Kasumi-1 (cell line): ENCODE results near the gene IGSF8.
A peak's percentile ranks its signal among the peaks of the same experiment; 100 is the strongest.

ENCODE experiments used
- DNase-seq, 2 experiments: peaks; one replicate each; lab custom pipeline; 2025; lab: John Stamatoyannopoulos, UW

IGSF8 gene, protein sequence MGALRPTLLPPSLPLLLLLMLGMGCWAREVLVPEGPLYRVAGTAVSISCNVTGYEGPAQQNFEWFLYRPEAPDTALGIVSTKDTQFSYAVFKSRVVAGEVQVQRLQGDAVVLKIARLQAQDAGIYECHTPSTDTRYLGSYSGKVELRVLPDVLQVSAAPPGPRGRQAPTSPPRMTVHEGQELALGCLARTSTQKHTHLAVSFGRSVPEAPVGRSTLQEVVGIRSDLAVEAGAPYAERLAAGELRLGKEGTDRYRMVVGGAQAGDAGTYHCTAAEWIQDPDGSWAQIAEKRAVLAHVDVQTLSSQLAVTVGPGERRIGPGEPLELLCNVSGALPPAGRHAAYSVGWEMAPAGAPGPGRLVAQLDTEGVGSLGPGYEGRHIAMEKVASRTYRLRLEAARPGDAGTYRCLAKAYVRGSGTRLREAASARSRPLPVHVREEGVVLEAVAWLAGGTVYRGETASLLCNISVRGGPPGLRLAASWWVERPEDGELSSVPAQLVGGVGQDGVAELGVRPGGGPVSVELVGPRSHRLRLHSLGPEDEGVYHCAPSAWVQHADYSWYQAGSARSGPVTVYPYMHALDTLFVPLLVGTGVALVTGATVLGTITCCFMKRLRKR

GRCh38 chr1:160097911-160098851, at the start of gene IGSF8:
IGSF8 (minus strand) TSS chr1:160098619; CDS start chr1:160098472, 147 bp downstream.
- peak; percentile 67 to 80 for DNase-seq

DNA sequence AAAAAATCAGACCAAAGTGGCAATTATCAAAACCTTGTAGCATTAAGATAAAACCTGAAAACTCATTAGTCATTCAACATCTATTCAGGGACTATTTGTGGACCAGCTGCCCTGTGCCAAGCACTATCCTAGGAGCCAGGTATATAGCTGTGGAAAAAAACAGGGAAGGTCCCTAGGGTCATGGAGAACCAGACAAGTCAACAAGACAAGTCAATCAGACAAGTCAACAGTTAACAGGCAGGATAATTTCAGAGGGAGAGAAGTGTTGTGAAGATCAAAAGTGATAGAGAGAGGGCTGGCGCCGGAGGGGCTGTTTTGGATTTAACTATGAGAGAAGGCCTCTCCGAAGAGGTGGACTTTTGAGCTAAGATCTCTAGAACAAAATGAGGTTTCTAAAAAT, 49.7 kb upstream of the IGSF8 start:
- DNase-seq, result no peak

DNA sequence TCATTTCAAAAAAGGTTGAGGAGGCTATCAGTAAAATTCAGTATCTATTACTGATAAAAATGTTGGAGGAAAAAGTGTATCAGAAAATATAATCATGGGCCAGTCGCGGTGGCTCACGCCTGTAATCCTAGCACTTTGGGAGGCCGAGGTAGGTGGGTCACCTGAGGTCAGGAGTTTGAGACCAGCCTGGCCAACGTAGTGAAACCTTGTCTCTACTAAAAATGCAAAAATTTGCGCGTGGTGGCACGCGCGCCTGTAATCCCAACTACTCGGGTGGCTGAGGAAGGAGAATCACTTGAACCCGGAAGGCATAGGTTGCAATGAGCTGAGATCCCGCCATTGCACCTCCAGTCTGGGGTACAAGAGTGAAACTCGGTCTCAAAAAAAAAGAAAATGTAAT, 47.7 kb upstream of the IGSF8 start:
- no peak for DNase-seq

- DNase-seq, result no peak
Observed at GRCh38 chr1:160144921-160145320, 46.5 kb upstream of the IGSF8 start.

DNA sequence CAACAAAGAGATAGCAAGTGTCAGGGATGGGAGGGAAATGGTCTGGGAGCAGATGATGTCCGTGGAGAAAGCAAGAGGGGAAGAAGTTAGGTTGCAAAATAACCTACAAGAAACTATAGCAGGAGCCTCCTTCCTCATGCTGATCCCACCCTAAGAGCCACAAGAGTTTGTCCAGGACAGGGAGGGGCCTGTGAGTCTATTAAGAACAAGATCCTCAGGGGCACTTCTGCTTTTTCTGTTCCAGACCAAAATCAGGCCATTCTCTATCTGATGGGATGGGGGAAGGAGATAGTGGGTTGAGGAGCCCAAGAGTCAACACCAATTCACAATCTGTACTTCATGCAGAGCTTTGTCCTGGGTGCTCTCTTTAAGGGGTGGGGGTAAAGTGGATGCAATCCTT, 45.3 kb upstream of the IGSF8 start:
- DNase-seq, result peak; percentile 82 to 85

DNA sequence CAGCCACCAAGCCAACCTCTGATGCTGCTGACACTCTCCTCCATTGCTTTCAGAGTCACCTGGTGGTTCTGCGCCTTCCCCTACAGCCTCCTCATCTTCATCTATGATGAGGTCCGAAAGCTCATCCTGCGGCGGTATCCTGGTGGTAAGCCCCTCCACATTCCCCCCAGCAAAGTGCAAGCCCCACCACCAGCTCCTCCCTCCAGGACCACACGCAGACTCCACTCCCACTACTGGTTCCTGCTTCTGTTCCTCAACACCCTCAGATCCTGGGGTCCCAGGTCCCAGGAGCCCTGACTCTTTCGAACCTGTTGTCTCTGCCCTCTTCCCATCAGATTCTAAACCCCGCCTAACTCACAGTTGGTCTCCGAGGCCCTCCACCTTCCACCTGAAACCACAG, 41.4 kb upstream of the IGSF8 start:
- no peak for DNase-seq

DNA sequence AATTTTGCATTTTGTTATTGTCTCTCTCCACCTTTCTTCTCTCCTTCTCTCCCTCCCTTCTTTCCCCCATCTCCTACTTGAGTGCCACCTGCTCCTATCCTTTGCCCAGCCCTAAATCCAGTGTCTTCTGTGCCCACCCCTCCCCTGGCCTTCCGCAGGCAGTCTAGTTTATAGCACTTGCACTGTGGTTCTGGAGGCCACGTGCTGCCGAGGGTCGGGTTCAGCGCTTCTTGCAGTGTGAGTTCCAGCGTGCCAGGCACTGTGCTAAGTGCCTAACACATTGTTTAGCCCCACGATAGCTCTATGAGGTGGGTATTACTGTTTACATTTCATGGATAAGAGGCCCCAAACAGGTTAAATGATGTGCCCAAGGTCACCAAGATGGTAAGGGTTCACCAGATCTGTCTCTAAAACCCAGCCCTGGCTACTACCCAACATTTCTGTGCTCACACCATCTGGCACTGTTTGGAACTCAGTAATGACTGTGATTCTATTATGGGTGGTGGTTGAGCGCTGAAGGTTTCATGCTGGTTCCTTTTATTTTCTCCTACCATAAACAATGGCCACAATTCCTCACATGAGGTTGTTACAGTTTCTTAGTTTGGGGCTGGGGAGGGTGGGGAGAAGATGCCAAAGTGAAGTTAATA, 38.9 kb upstream of the IGSF8 start:
- DNase-seq, result no peak

DNA sequence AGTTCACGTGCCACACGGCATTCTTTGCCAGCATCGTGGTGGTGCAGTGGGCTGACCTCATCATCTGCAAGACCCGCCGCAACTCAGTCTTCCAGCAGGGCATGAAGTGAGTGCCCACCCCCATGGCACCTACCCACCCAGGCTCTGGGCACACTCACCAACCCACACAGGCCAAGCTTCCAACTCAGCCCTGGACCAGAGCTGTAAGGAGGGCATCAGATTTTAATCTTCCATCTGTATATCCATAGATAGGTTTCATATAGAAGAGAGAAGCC, 38.4 kb upstream of the IGSF8 start:
- no peak for DNase-seq

DNA sequence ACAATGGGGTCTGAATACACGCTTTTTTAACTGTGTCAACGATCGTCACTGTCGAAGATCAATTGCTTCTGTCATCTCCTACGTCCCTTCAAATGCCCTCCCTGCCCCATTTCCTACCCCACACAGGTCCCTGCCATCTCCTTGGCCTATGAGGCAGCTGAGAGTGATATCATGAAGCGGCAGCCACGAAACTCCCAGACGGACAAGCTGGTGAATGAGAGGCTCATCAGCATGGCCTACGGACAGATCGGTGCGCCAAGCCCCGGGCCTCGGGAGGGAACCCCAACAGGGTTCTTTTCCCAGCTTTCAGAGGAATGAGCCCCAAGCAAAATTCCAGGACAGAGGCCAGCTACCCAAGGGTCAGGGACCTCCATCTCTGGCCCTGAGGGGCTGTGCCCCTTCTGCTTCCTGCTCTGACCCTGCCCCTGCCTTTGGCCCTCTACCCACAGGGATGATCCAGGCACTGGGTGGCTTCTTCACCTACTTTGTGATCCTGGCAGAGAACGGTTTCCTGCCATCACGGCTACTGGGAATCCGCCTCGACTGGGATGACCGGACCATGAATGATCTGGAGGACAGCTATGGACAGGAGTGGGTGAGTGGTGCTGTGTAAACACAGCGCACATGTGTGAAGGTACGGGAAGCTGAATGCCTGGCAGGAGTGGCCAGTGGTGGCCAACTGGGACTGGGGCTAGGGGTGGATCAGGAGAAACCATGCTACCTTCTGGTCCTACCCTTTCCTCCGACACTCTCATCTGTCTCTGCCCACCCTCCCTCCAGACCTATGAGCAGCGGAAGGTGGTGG, 37.9 kb upstream of the IGSF8 start:
- no peak for DNase-seq

DNA sequence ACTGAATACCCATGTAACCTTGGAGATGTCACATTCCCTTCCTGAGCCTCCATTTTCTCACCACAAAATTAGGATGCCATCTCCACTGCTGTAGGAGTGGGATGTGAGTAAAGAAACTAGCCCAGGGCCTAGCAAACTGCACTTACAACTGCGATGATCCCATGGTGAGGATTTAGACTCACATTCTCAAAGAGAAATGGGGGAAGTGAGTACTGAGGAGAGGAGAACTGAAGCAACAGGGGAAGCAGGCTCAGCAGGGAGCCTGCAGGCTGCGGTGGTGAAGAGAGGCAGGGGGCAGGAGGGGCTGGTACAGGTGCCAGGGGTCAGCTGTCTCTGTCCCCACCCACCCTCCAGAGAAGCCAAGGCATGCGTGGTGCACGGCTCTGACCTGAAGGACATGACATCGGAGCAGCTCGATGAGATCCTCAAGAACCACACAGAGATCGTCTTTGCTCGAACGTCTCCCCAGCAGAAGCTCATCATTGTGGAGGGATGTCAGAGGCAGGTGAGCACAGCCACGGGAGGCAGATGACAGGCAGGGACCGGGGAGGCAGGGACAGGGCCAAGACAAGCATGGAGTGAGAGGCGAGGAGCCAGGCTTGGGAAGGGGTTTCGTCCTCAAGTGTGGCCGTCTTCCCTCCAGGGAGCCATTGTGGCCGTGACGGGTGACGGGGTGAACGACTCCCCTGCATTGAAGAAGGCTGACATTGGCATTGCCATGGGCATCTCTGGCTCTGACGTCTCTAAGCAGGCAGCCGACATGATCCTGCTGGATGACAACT, 36.6 kb upstream of the IGSF8 start:
- DNase-seq, result no peak

DNA sequence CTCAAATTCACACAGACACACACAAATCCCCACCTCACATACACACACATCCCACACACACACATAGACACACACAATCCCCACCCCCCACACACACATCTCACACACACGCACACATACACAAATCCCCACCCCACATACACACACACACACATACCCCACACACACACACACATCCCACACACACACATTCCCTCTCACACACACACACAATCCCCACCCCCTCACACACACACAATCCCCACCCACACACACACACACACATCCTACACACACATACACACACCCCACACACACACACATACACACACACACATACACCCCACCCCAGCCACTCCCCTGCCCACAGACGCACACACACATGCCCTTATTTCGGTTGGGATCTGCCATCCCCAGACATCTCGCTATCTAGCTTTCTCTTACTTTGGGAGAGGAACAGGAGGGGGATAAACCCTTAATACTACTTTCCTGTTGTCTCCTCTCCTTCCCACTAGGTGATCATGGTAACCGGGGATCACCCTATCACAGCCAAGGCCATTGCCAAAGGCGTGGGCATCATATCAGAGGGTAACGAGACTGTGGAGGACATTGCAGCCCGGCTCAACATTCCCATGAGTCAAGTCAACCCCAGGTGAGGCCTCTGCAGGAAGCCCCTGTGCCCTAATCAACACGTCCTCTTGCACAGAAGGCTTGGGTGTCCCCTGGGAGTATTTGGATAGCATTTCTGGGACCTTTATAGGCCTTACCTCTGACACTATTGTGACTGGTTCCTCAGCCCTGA, 35.8 kb upstream of the IGSF8 start:
- DNase-seq, result no peak

- DNase-seq, result no peak
Observed at GRCh38 chr1:160131803-160132565, 33.6 kb upstream of the IGSF8 start.

DNA sequence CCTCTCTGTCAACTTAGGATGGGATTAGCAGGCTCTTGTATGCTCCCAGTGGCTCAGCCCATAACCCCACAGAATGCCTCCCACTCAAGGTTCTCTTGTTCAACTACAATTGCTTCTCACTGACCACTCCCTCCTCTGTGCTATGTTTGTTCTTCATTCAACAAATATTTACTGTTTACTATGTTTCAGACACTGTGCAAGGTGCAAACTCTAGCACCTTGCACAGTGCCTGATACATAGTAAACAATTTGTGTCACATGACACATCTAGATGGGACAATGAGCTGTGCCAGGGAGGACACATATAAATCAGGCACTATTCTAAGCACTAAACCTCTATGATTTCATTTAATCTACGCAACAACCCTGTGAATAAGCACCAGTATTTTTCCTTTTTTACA, 32.5 kb upstream of the IGSF8 start:
- DNase-seq, result no peak

DNA sequence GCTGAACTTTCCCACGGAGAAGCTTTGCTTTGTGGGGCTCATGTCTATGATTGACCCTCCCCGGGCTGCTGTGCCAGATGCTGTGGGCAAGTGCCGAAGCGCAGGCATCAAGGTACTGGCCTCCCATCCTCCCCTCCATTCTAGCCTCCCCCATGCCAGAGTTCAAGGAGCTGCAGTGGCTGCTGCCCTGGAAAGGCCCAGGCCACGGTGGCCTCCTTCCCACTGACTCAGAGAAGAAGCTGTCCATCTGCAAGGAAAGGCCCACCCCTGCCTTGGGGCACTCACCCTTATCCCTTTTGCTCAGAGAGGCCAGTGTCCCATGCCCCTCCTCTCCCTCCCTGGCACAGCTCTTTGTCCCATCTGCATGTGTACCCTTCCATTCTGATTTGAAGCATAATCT, 32.1 kb upstream of the IGSF8 start:
- DNase-seq, result no peak

DNA sequence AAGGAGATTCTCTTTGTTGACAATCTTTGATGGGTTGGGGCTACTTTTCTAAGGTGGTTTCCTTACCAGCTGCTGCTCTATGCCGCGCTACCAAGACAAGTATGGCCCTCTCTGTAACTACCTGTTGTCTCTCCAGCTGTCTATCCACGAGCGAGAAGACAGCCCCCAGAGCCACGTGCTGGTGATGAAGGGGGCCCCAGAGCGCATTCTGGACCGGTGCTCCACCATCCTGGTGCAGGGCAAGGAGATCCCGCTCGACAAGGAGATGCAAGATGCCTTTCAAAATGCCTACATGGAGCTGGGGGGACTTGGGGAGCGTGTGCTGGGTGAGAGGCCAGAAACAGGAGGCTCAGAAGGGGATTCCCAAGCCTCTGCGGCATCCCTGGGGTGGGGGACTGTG, 31.5 kb upstream of the IGSF8 start:
- no peak for DNase-seq

DNA sequence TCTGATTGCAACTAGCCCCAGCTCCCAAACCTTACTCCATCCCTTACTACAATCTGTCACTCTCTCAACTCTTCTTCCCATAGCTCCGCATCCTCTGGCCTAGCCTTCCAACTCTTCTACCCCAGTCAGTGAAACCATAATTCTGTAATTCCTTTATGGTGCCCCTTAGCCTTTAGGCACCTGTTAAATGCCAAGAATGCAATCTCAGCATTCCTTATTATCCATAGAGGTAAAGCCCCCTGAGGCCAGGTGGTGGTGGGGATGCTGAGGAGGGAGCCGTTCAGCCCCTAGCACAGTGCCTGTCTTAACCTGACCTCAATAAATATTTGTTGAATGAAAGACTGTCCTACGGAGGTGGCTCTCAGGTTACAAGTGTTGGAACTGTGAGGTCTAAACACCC, 31.1 kb upstream of the IGSF8 start:
- DNase-seq, result no peak

DNA sequence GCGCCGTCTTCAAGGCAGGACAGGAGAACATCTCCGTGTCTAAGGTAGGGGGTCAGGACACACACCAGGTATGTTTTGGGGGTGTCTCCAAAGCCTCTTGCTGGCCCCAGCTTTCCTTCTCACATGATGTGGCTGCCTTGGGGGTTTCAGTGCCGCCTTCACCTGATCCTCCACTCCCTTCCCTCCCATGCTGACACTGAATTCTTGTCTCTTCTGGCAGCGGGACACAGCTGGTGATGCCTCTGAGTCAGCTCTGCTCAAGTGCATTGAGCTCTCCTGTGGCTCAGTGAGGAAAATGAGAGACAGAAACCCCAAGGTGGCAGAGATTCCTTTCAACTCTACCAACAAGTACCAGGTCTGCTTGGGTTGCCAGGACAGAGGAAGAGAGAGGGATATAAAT, 30.6 kb upstream of the IGSF8 start:
- DNase-seq, result no peak

GRCh38 chr1:160128636-160129035, 30.2 kb upstream of the IGSF8 start:
- DNase-seq, result no peak

DNA sequence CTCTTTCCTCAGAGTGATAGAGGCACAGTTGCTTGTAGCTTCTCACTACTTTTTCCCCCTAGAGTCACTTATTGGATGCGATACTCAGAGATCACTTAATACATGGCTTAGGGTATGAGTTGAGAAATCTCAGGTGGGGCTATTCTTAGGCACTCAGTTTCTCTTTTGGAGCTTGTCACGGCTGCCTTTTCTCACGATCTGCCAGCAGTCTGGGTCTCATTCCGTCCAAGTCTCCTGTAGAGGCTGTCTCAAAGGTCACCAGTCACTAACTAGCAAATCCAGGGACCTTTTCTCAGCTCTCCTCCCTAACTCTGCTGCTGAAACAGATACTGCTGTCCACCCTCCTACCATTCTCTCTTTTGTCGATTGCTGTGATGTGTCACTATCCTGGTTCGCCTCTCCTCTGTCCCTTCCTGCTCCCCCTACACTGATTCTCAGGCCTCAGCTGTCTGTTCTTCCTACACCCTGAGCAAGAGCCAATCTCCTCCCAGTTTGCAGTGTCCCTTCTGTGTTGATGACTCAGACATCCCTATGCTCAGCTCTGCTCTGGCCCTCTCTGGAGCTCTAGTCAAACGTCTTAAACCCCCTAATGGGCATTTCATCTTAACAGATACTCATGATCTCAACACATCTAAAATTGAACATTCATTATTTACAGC, 29.6 kb upstream of the IGSF8 start:
- DNase-seq, result no peak
